Activated CD4-positive, alpha-beta T cell treated with anti-CD3 and anti-CD28 coated beads for 36 hours (primary cell): ENCODE data around the gene ZNF263. TPM values are rescaled to one million over a fixed set of nuclear protein-coding genes. Genes with fewer than 3 reads are reported as not detected.
A peak's percentile ranks its signal among the peaks of the same experiment; 100 is the strongest.

Experiments
- ATAC-seq: fragments of 200-7000 bp; cut with Tn5 transposase; one replicate; pipeline ENCODE4 v1.10.0; 2021; ENCODE audit warnings: mild to moderate bottlenecking, moderate library complexity
- CTCF ChIA-PET: fragments of 350-600 bp; sonication (Branson Sonifier 250); formaldehyde crosslinking; loops from one replicate; lab custom pipeline; 2021; ENCODE audit warnings: antibody characterized with exemption; lab: Charles Lee
- POLR2A ChIA-PET: fragments of 350-600 bp; sonication (Branson Sonifier 250); formaldehyde crosslinking; loops from one replicate; lab custom pipeline; 2021; ENCODE audit warnings: antibody characterized with exemption, inconsistent platforms; lab: Charles Lee
- DNase-seq: peaks from one replicate; pipeline ENCODE4 v3.0.0-alpha.2; 2020
- H3K27ac Mint-ChIP-seq: one replicate; pipeline ENCODE4 v1.8.0; 2021; ENCODE audit warnings: mixed read lengths
- H3K27me3 Mint-ChIP-seq: one replicate; pipeline ENCODE4 v1.8.0; 2021; ENCODE audit warnings: mixed read lengths
- H3K36me3 Mint-ChIP-seq: one replicate; pipeline ENCODE4 v1.8.0; 2021; ENCODE audit warnings: low read depth, mixed read lengths
- H3K4me1 Mint-ChIP-seq: one replicate; pipeline ENCODE4 v1.8.0; 2021; ENCODE audit warnings: mixed read lengths
- H3K4me3 Mint-ChIP-seq: one replicate; pipeline ENCODE4 v1.8.0; 2021; ENCODE audit warnings: mild to moderate bottlenecking, moderate library complexity, mixed read lengths
- H3K9me3 Mint-ChIP-seq: one replicate; pipeline ENCODE4 v1.8.0; 2021; ENCODE audit warnings: low read depth, mixed read lengths
- intact Hi-C, 2 experiments: fragments of 100-400 bp; cut with DNase I in 1 of 2; cut with micrococcal nuclease in 1 of 2; formaldehyde crosslinking; loops; one replicate each; pipeline versions ENCODE4 v1.14.2 to v1.15.1; 2022 to 2024; cut with DNase I, micrococcal nuclease
- total RNA-seq, 2 experiments: library from RNA; stranded (reverse); gene quantifications; one replicate each; pipeline ENCODE4 v1.2.3, GENCODE V29; 2021

Gene ZNF263
- total RNA-seq: 10 to 100 TPM; 19.2 to 19.6 TPM

GRCh38 chr16:3282730-3283542 is at the start of gene ZNF263:
TSS of gene ZNF263 (plus strand) at chr16:3283491. CDS start at chr16:3283819, 328 bp downstream.
- Mint-ChIP-seq H3K27ac (peak within 1 kb of the TSS; percentile 97), H3K4me1 (peaks cover 24% of the 10 kb centered on the region), H3K27me3 (no peaks in the 10 kb centered on the region), H3K9me3 (peaks cover 13% of the 10 kb centered on the region), H3K4me3 (peak within 1 kb of the TSS; percentile 90), H3K36me3 (peaks cover 42% of the 10 kb centered on the region)
- ChIA-PET POLR2A (interaction anchor here (0.6 to 1.3 kb wide), 5 partner anchors 68 to 162 kb away, joined by 3 to 5 read pairs (median 3); partner anchors contain the start of genes ZNF174, ZNF213 and ZSCAN32), CTCF (interaction anchor here (0.6 to 3.2 kb wide), 3 partner anchors 16 to 190 kb away, joined by 3 to 21 read pairs (median 3); partner anchors contain the start of gene ZNF213)
- intact Hi-C loops: loop anchor here (1.0 to 2.0 kb wide), 19 partner anchors 19 to 970 kb away; partner anchors contain the start of genes CLUAP1 (in 2 of the 2), TIGD7 (in 2 of the 2), ZNF174 (in 2 of the 2) and ZNF200 (in 2 of the 2)
- ATAC-seq: peak; percentile 91
- peak; percentile 96 for DNase-seq

GRCh38 chr16:3234543-3234856 is 48.8 kb upstream of the ZNF263 start:
- H3K27ac Mint-ChIP-seq: peak overlapping the region; percentile 96
- peaks cover 30% of the 10 kb centered on the region for H3K4me1 Mint-ChIP-seq
- H3K4me3 Mint-ChIP-seq: peak overlapping the region; percentile 89
- ChIA-PET CTCF (interaction anchor here (0.7 to 0.9 kb wide), 3 partner anchors 105 to 619 kb away, joined by 3 read pairs; no protein-coding TSS in a partner anchor), POLR2A (no interaction called here)
- H3K27me3 Mint-ChIP-seq: no peaks in the 10 kb centered on the region
- intact Hi-C loops: loop anchor here (2.0 kb wide), 3 partner anchors 20 to 48 kb away; partner anchors contain the start of genes OR1F1 (in 1 of the 2) and ZNF263 (in 1 of the 2)
- H3K9me3 Mint-ChIP-seq: peaks cover 23% of the 10 kb centered on the region
- ATAC-seq (no peak), DNase-seq (no peak)
- peaks cover 42% of the 10 kb centered on the region for H3K36me3 Mint-ChIP-seq

- ATAC-seq: peak; percentile 94
- ChIA-PET POLR2A (interaction anchor here (0.6 kb wide), 1 partner anchor 153 kb away, joined by 9 read pairs; no protein-coding TSS in a partner anchor), CTCF (interaction anchor here (0.9 to 1.1 kb wide), 2 partner anchors 63 to 106 kb away, joined by 3 read pairs; no protein-coding TSS in a partner anchor)
- intact Hi-C loops: loop anchor here (1.0 to 2.0 kb wide), 12 partner anchors 20 to 376 kb away; partner anchors contain the start of genes ZNF263 (in 2 of the 2), OR1F1 (in 1 of the 2), SLX4 (in 1 of the 2) and TIGD7 (in 1 of the 2)
- H3K27ac Mint-ChIP-seq: peak within 1 kb of the TSS; percentile 96
- H3K9me3 Mint-ChIP-seq: peaks cover 22% of the 10 kb centered on the region
- peak within 1 kb of the TSS; percentile 89 for H3K4me3 Mint-ChIP-seq
- peaks cover 30% of the 10 kb centered on the region for H3K4me1 Mint-ChIP-seq
- DNase-seq: peak; percentile 98
- peaks cover 39% of the 10 kb centered on the region for H3K36me3 Mint-ChIP-seq
- peaks cover under 1% of the 10 kb centered on the region for H3K27me3 Mint-ChIP-seq
Measured at GRCh38 chr16:3234857-3235561, 48.3 kb upstream of the ZNF263 start, which contains the start of gene ZNF200. TSS of gene ZNF200 (minus strand) at chr16:3235158. CDS start at chr16:3233755, 1,403 bp downstream.

GRCh38 chr16:3235856-3236669 is 47.2 kb upstream of the ZNF263 start:
- peaks cover 3% of the 10 kb centered on the region for H3K27me3 Mint-ChIP-seq
- H3K9me3 Mint-ChIP-seq: peaks cover 14% of the 10 kb centered on the region
- ChIA-PET CTCF (interaction anchor here (0.6 to 1.1 kb wide), 4 partner anchors 18 to 74 kb away, joined by 3 read pairs; no protein-coding TSS in a partner anchor), POLR2A (no interaction called here)
- no peak for ATAC-seq
- H3K27ac Mint-ChIP-seq: peak overlapping the region; percentile 65
- peak overlapping the region; percentile 65 for H3K4me3 Mint-ChIP-seq
- H3K36me3 Mint-ChIP-seq: peaks cover 29% of the 10 kb centered on the region
- peaks cover 30% of the 10 kb centered on the region for H3K4me1 Mint-ChIP-seq
- intact Hi-C loops: loop anchor here (1.0 to 2.0 kb wide), 12 partner anchors 21 to 375 kb away; partner anchors contain the start of genes ZNF263 (in 2 of the 2), OR1F1 (in 1 of the 2), SLX4 (in 1 of the 2) and TIGD7 (in 1 of the 2)
- DNase-seq: peak; percentile 63

GRCh38 chr16:3241761-3242160 is 41.5 kb upstream of the ZNF263 start:
- Mint-ChIP-seq H3K36me3 (no peaks in the 10 kb centered on the region), H3K9me3 (peaks cover 2% of the 10 kb centered on the region), H3K27me3 (peaks cover 5% of the 10 kb centered on the region), H3K4me1 (peaks cover 3% of the 10 kb centered on the region), H3K4me3 (no peak overlapping the region), H3K27ac (no peak overlapping the region)
- ChIA-PET CTCF (no interaction called here), POLR2A (no interaction called here)
- no peak for ATAC-seq
- no peak for DNase-seq
- intact Hi-C loops: no loop called here

GRCh38 chr16:3242709-3243108 is 40.6 kb upstream of the ZNF263 start:
- Mint-ChIP-seq H3K36me3 (no peaks in the 10 kb centered on the region), H3K27me3 (peaks cover 5% of the 10 kb centered on the region), H3K27ac (no peak overlapping the region), H3K9me3 (no peaks in the 10 kb centered on the region), H3K4me1 (peaks cover 3% of the 10 kb centered on the region), H3K4me3 (no peak overlapping the region)
- intact Hi-C loops: no loop called here
- ChIA-PET CTCF (no interaction called here), POLR2A (no interaction called here)
- ATAC-seq (no peak), DNase-seq (no peak)

- Mint-ChIP-seq H3K4me3 (no peak overlapping the region), H3K4me1 (peaks cover 3% of the 10 kb centered on the region), H3K9me3 (no peaks in the 10 kb centered on the region), H3K27me3 (peaks cover 5% of the 10 kb centered on the region), H3K27ac (no peak overlapping the region), H3K36me3 (no peaks in the 10 kb centered on the region)
- ChIA-PET CTCF (interaction anchor here (0.9 kb wide), 1 partner anchor 23 kb away, joined by 4 read pairs; no protein-coding TSS in a partner anchor), POLR2A (no interaction called here)
- DNase-seq (no peak), ATAC-seq (peak; percentile 53)
- intact Hi-C loops: no loop called here
Measured at GRCh38 chr16:3243882-3244281, 39.4 kb upstream of the ZNF263 start.

GRCh38 chr16:3246002-3246401 is 37.3 kb upstream of the ZNF263 start:
- no peak for DNase-seq
- no peak overlapping the region for H3K27ac Mint-ChIP-seq
- no peaks in the 10 kb centered on the region for H3K36me3 Mint-ChIP-seq
- no peak for ATAC-seq
- intact Hi-C loops: no loop called here
- H3K9me3 Mint-ChIP-seq: no peaks in the 10 kb centered on the region
- peaks cover 2% of the 10 kb centered on the region for H3K27me3 Mint-ChIP-seq
- H3K4me1 Mint-ChIP-seq: peaks cover 3% of the 10 kb centered on the region
- H3K4me3 Mint-ChIP-seq: no peak overlapping the region
- ChIA-PET CTCF (interaction anchor here (0.5 kb wide), 1 partner anchor 295 kb away, joined by 3 read pairs; no protein-coding TSS in a partner anchor), POLR2A (no interaction called here)

GRCh38 chr16:3246876-3247275 is 36.4 kb upstream of the ZNF263 start:
- intact Hi-C loops: no loop called here
- H3K27ac Mint-ChIP-seq: no peak overlapping the region
- H3K4me3 Mint-ChIP-seq: no peak overlapping the region
- no peak for DNase-seq
- H3K4me1 Mint-ChIP-seq: peaks cover 3% of the 10 kb centered on the region
- no peaks in the 10 kb centered on the region for H3K9me3 Mint-ChIP-seq
- ChIA-PET POLR2A (no interaction called here), CTCF (no interaction called here)
- no peak for ATAC-seq
- peaks cover 2% of the 10 kb centered on the region for H3K27me3 Mint-ChIP-seq
- H3K36me3 Mint-ChIP-seq: no peaks in the 10 kb centered on the region

GRCh38 chr16:3248596-3248995 is 34.7 kb upstream of the ZNF263 start:
- intact Hi-C loops: no loop called here
- ATAC-seq: no peak
- Mint-ChIP-seq H3K9me3 (no peaks in the 10 kb centered on the region), H3K27ac (no peak overlapping the region), H3K36me3 (no peaks in the 10 kb centered on the region), H3K4me3 (no peak overlapping the region), H3K27me3 (peaks cover 2% of the 10 kb centered on the region), H3K4me1 (peaks cover 3% of the 10 kb centered on the region)
- no peak for DNase-seq
- POLR2A ChIA-PET: no interaction called here
- CTCF ChIA-PET: interaction anchor here (0.7 kb wide), 1 partner anchor 253 kb away, joined by 3 read pairs; no protein-coding TSS in a partner anchor
